Endodermal cell (in vitro differentiated cells): ENCODE results near the gene SLC48A1. TPM values are rescaled to one million over a fixed set of nuclear protein-coding genes. Genes with fewer than 3 reads are reported as not detected.

ENCODE experiments used
- DNase-seq: peaks from one replicate; pipeline ENCODE4 v3.0.0-alpha.2; 2017
- H3K27ac ChIP-seq: 2 replicates; pipeline ENCODE4 v1.5.1; 2013; ENCODE audit warnings: mild to moderate bottlenecking, low read depth, low read length, moderate library complexity
- H3K27me3 ChIP-seq: 2 replicates; pipeline ENCODE4 v1.6.1; 2013; ENCODE audit warnings: mild to moderate bottlenecking, low read length, moderate library complexity; ENCODE audit not compliant: insufficient read depth, control insufficient read depth, poor library complexity, severe bottlenecking
- H3K36me3 ChIP-seq: 2 replicates; pipeline ENCODE4 v1.7.0; 2013; ENCODE audit warnings: mild to moderate bottlenecking, low read length, moderate library complexity; ENCODE audit not compliant: control insufficient read depth, insufficient read depth
- H3K4me1 ChIP-seq: one replicate; pipeline ENCODE4 v1.7.0; 2013; ENCODE audit warnings: low read length; ENCODE audit not compliant: control insufficient read depth, insufficient read depth
- H3K4me3 ChIP-seq: 2 replicates; pipeline ENCODE4 v1.5.1; 2013; ENCODE audit warnings: mild to moderate bottlenecking, low read length, moderate library complexity
- H3K9ac ChIP-seq: 2 replicates; pipeline ENCODE4 v1.6.1; 2013; ENCODE audit warnings: mild to moderate bottlenecking, low read length, moderate library complexity; ENCODE audit not compliant: poor library complexity, severe bottlenecking; ENCODE audit errors: extremely low read depth
- H3K9me3 ChIP-seq: 2 replicates; pipeline ENCODE4 v1.6.1; 2013; ENCODE audit warnings: mild to moderate bottlenecking, low read length, moderate library complexity; ENCODE audit not compliant: control insufficient read depth
- H3K27ac Mint-ChIP-seq: 2 replicates; pipeline ENCODE4 v1.8.0; 2020; ENCODE audit warnings: mixed read lengths
- H3K27me3 Mint-ChIP-seq: 2 replicates; pipeline ENCODE4 v1.8.0; 2021; ENCODE audit warnings: mild to moderate bottlenecking, mixed read lengths; ENCODE audit not compliant: insufficient read depth
- H3K36me3 Mint-ChIP-seq: 2 replicates; pipeline ENCODE4 v1.8.0; 2020; ENCODE audit warnings: low read depth, mixed read lengths
- H3K4me1 Mint-ChIP-seq: 2 replicates; pipeline ENCODE4 v1.8.0; 2020; ENCODE audit warnings: mixed read lengths
- H3K4me3 Mint-ChIP-seq: 2 replicates; pipeline ENCODE4 v1.8.0; 2020; ENCODE audit warnings: mild to moderate bottlenecking, moderate library complexity, mixed read lengths
- H3K9me3 Mint-ChIP-seq: 2 replicates; pipeline ENCODE4 v1.8.0; 2020; ENCODE audit warnings: mild to moderate bottlenecking, mixed read lengths
- WGBS, 2 experiments: methylation state at CpG; one replicate each; pipeline versions ENCODE4 v1.1.5 to v1.1.7; 2013; ENCODE audit warnings: missing lambda C conversion rate in 2 of 2, mixed read lengths in 1 of 2; ENCODE audit not compliant: insufficient coverage in 1 of 2, insufficient read length in 1 of 2; 5-methylcytosine and 5-hydroxymethylcytosine counted together
- total RNA-seq, 2 donors: library from RNA; stranded (reverse); fragmentation: NEBNext Ultra II Directional in 1 of 2; extraction: Animal tissue kit (Norgen Biotek cat#: 25700) in 1 of 2; gene quantifications; 2 replicates in 1 of 2; 3 replicates in 1 of 2; pipeline ENCODE4 v1.2.1, GENCODE V29; 2021
- TF ChIP-seq, protein P1 (sequence below): fragments of 200-600 bp; sonication (generic); conservative IDR thresholded peaks from 2 replicates; pipeline ENCODE4 v1.5.0; 2021; ENCODE audit warnings: antibody characterized with exemption, mild to moderate bottlenecking

Gene SLC48A1
- total RNA-seq, 2 donors from 2014 or later: 21.3 to 30.4 TPM

DNA sequence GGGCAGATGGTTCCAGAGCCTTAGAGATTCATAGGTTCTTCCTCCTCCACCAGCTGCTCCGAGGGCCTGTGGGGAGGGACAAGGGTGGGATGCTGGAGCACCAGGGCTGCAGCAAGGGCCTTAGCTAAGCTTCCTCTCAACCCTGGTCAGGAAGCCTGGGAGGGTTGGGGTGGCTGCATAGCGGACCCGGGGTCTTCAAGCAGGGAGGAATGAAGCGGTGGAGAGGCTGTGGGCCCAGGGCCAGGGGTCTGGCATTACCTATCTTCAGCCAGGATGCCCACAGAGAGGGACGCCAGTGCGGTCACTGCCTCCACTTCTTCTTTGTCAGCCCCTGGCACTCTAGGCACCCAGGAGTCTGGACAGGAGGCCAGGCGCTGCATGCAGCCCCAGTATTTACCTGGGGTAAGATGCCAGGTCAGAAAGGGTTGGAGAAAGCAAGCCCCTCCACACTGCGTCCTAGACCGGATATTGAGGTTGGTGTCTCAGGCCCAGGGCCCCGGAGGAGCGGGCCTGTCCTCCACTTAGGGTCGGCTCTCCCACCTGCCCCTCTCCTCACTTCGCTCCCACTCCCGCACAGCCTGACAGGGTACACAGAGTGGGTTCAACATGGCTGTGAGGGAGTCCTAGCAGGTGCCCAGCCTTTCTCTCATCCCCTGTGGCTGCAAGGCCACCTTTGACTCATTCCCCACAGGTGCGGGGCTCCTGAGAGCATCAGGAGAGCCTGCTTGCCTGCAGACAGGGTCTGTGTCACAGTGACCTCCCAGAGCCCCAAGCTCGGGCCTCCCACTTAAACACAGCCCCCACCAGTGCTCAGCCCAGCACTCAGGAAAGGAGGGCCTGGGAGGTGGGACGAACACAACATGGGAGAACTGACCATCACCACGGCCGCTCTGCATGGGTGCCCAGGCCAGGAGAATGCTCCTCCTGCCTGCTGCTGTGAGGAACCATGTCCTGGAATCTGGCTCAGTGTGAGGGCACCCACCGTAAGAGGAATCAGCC, 11.1 kb downstream of the SLC48A1 start:
- no peak overlapping the region for H3K27ac Mint-ChIP-seq
- no peak overlapping the region for H3K4me3 Mint-ChIP-seq
- H3K9ac ChIP-seq: no peak overlapping the region

DNA sequence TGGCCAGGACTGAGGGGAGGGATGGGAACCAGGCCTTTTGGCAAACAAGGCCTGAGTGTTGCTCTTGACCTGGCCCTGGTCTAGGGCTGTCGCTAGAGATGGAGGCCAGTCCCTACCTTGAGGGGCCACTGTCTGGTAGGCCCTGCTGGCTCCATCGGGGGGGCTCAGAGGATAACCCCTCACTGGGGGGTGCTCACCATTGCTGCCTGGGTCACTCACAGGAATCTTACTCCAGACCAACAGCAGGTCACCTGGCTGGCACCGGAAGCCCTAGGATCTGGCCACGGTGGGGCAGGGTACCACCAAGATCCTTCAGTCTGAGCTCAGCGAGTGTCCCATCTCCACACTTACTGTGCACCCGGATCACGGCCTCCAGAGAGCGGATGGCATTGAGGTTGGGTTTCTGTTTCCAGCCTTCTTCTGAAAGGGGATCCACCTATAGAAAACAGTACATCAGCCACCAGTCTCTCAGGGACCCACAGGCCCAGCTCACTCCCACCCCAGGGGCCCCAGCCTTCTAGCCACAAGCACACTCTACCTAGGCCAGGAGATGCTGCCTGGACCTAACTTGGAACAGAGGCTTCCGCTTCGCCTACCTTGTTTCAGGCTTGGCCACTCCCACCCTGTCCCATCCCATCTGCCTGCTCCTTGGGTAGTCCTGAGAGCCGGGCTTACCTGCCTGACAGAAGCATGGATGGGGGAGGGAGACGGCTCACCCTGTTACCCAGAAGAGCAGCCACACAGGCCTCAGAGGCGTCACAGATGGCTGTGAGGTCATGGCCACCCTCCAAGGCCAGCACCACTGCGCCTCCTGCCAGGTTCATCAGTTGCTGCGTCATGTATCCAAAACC, 12.2 kb downstream of the SLC48A1 start:
- H3K4me1 ChIP-seq: no peaks in the 10 kb centered on the region
- H3K4me3 Mint-ChIP-seq: no peak overlapping the region
- no peak overlapping the region for H3K27ac Mint-ChIP-seq
- no peaks in the 10 kb centered on the region for H3K27me3 Mint-ChIP-seq
- H3K9ac ChIP-seq: no peak overlapping the region
- H3K4me3 ChIP-seq: no peak overlapping the region
- no peaks in the 10 kb centered on the region for H3K27me3 ChIP-seq
- H3K4me1 Mint-ChIP-seq: no peaks in the 10 kb centered on the region
- H3K36me3 Mint-ChIP-seq: peaks cover 67% of the 10 kb centered on the region
- TF ChIP-seq, protein P1, sequence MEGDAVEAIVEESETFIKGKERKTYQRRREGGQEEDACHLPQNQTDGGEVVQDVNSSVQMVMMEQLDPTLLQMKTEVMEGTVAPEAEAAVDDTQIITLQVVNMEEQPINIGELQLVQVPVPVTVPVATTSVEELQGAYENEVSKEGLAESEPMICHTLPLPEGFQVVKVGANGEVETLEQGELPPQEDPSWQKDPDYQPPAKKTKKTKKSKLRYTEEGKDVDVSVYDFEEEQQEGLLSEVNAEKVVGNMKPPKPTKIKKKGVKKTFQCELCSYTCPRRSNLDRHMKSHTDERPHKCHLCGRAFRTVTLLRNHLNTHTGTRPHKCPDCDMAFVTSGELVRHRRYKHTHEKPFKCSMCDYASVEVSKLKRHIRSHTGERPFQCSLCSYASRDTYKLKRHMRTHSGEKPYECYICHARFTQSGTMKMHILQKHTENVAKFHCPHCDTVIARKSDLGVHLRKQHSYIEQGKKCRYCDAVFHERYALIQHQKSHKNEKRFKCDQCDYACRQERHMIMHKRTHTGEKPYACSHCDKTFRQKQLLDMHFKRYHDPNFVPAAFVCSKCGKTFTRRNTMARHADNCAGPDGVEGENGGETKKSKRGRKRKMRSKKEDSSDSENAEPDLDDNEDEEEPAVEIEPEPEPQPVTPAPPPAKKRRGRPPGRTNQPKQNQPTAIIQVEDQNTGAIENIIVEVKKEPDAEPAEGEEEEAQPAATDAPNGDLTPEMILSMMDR: no peak
- H3K27ac ChIP-seq: no peak overlapping the region
- WGBS, 2 experiments: 95 to 96% methylated on average over 7 to 15 of the region's 15 CpGs
- no peaks in the 10 kb centered on the region for H3K9me3 ChIP-seq
- no peak for DNase-seq
- H3K9me3 Mint-ChIP-seq: no peaks in the 10 kb centered on the region
- H3K36me3 ChIP-seq: peaks cover 77% of the 10 kb centered on the region

More for the DNA sequence above, 11.1 kb downstream of the SLC48A1 start:
- TF ChIP-seq, protein P1: no peak
- peaks cover 61% of the 10 kb centered on the region for H3K36me3 Mint-ChIP-seq
- Histone ChIP-seq H3K36me3 (peaks cover 66% of the 10 kb centered on the region), H3K4me3 (no peak overlapping the region), H3K27ac (no peak overlapping the region), H3K4me1 (no peaks in the 10 kb centered on the region), H3K9me3 (no peaks in the 10 kb centered on the region), H3K27me3 (no peaks in the 10 kb centered on the region)
- H3K4me1 Mint-ChIP-seq: peaks cover 1% of the 10 kb centered on the region
- DNase-seq: no peak
- WGBS, 2 experiments: 91 to 92% methylated on average over 10 to 19 of the region's 20 CpGs
- H3K27me3 Mint-ChIP-seq: no peaks in the 10 kb centered on the region
- H3K9me3 Mint-ChIP-seq: no peaks in the 10 kb centered on the region

DNA sequence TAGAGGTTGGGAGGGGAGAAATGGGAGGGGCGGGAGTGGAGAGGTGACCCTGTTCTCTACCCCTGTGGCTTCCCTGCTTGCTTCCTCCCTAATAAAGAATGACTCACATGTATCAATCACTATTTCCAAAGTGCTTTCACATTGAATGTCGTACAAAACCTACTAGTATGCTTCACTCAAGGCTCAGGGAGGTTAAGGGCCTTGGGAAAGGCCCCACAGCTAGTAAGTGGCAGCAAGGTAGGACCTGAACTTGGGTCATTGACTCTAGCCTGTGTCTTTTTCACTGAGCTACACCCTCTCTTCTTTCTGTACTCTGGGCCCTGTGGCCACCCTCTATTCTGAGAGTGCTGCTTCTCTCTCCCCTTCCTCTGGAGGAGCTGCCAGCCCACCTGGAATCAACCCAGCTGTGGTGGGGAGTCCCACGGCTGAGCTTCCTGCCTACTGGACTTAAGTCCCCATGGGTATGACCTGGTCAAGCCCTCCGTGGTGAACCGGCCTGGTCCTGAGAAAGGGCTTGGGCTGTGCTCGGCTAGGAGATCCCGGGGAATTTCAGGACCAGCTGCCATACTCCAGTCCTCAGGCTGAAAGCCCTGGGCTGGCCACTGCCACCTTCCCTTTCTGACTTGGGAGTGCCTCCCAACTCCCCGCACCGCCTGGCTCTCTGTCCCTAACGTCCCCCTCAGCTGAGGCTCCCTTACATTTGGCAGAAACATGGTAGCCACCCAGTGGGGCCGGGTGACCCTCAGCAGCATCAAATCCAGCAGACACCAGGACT, 13.0 kb downstream of the SLC48A1 start:
- TF ChIP-seq, protein P1: no peak
- Mint-ChIP-seq H3K27ac (no peak overlapping the region), H3K4me1 (no peaks in the 10 kb centered on the region), H3K4me3 (no peak overlapping the region), H3K36me3 (peaks cover 75% of the 10 kb centered on the region), H3K9me3 (no peaks in the 10 kb centered on the region), H3K27me3 (no peaks in the 10 kb centered on the region)
- Histone ChIP-seq H3K9ac (no peak overlapping the region), H3K4me3 (no peak overlapping the region), H3K4me1 (no peaks in the 10 kb centered on the region), H3K27me3 (no peaks in the 10 kb centered on the region), H3K9me3 (no peaks in the 10 kb centered on the region), H3K27ac (no peak overlapping the region), H3K36me3 (peaks cover 85% of the 10 kb centered on the region)
- WGBS, 2 experiments: 95 to 100% methylated on average over 6 to 11 of the region's 11 CpGs
- no peak for DNase-seq
